GM18517 (cell line): ENCODE measurements around the gene CACNA2D2.

ENCODE experiments used
- ATAC-seq: cut with Tn5 transposase; IDR thresholded peaks from one replicate; pipeline ENCODE4 v1.9.1; 2021; ENCODE audit warnings: mild to moderate bottlenecking, moderate library complexity; ENCODE audit not compliant: unreplicated experiment

CACNA2D2 gene

GRCh38 chr3:50317300-50317699 lies 186.1 kb downstream of the CACNA2D2 start:
- no peak for ATAC-seq

GRCh38 chr3:50316657-50317242 lies 186.7 kb downstream of the CACNA2D2 start:
- no peak for ATAC-seq

- ATAC-seq: no peak
Measured at GRCh38 chr3:50314816-50315215, 188.6 kb downstream of the CACNA2D2 start.

GRCh38 chr3:50314342-50314741 lies 189.1 kb downstream of the CACNA2D2 start:
- no peak for ATAC-seq
